ENCODE measurements around the gene KLRD1. TPM values are rescaled to one million over a fixed set of nuclear protein-coding genes. Genes with fewer than 3 reads are reported as not detected.
"Not testable (repeated sequence)": the region's sequence is repeated elsewhere in the genome, so short reads cannot be mapped to it uniquely, and the experiment has no call there.

Gene KLRD1
- total and polyA plus RNA-seq, 10 donors = 1.7 to 60.3 (median 29.0) TPM

- Histone ChIP-seq H3K4me3 (peak overlapping the region in 3 of 8 donors; percentile 20 to 61 (median 29)), H3K4me1 (no peaks in the 10 kb centered on the region), H3K36me3 (no peaks in the 10 kb centered on the region), H3K27ac (peak overlapping the region in 6 of 8 donors; percentile 2 to 82 (median 58)), H3K27me3 (replicated peaks in 1 of 7) (no peaks in the 10 kb centered on the region), H3K9me3 (no peaks in the 10 kb centered on the region)
- intact Hi-C loops (cut with DNase I; ENCODE audit: low total_unique reads) = no loop called here
- TF ChIP-seq CTCF (IDR thresholded peaks at IDR 0.05 in 8 of 11, conservative IDR thresholded peaks at IDR 0.05 in 3 of 11) (no peak), POLR2A (IDR thresholded peaks at IDR 0.05) (no peak), POLR2AphosphoS5 (IDR thresholded peaks at IDR 0.05) (no peak)
- no peak for DNase-seq
- WGBS, 5 donors = 66 to 81% (median 76%) methylated on average over 4 of the region's 4 CpGs
Observed at GRCh38 chr12:10310926-10311720, 3.5 kb downstream of the KLRD1 start.

GRCh38 chr12:10319388-10319787 is 11.7 kb downstream of the KLRD1 start:
- DNase-seq = no peak
- 90 to 98% (median 96%) methylated on average over 2 of the region's 2 CpGs for WGBS, 5 donors
- no peak for TF ChIP-seq CTCF (IDR thresholded peaks at IDR 0.05 in 8 of 11, conservative IDR thresholded peaks at IDR 0.05 in 3 of 11)
- TF ChIP-seq POLR2AphosphoS5 (IDR thresholded peaks at IDR 0.05) = no peak
- TF ChIP-seq POLR2A (IDR thresholded peaks at IDR 0.05) = no peak

GRCh38 chr12:10320643-10321042 is 13.0 kb downstream of the KLRD1 start:
- 63 to 90% (median 81%) methylated on average over 1 of the region's 1 CpG for WGBS, 5 donors
- intact Hi-C loops (cut with DNase I; ENCODE audit: low total_unique reads) = no loop called here
- Histone ChIP-seq H3K27ac (no peak overlapping the region), H3K4me3 (no peak overlapping the region), H3K9me3 (no peaks in the 10 kb centered on the region), H3K36me3 (no peaks in the 10 kb centered on the region), H3K4me1 (no peaks in the 10 kb centered on the region), H3K27me3 (replicated peaks in 1 of 7) (no peaks in the 10 kb centered on the region)
- TF ChIP-seq POLR2A (IDR thresholded peaks at IDR 0.05) = no peak
- no peak for TF ChIP-seq CTCF (IDR thresholded peaks at IDR 0.05 in 8 of 11, conservative IDR thresholded peaks at IDR 0.05 in 3 of 11)
- TF ChIP-seq POLR2AphosphoS5 (IDR thresholded peaks at IDR 0.05) = no peak
- no peak for DNase-seq

More at GRCh38 chr12:10319388-10319787, 11.7 kb downstream of the KLRD1 start:
- no peaks in the 10 kb centered on the region for H3K9me3 ChIP-seq
- intact Hi-C loops (cut with DNase I; ENCODE audit: low total_unique reads) = no loop called here
- H3K4me3 ChIP-seq = no peak overlapping the region
- no peaks in the 10 kb centered on the region for H3K4me1 ChIP-seq
- no peak overlapping the region for H3K27ac ChIP-seq
- H3K36me3 ChIP-seq = no peaks in the 10 kb centered on the region
- no peaks in the 10 kb centered on the region for H3K27me3 ChIP-seq (replicated peaks in 1 of 7)

- H3K27ac ChIP-seq; H3K27me3 ChIP-seq (replicated peaks in 1 of 7); H3K4me3 ChIP-seq; DNase-seq; H3K36me3 ChIP-seq; H3K4me1 ChIP-seq: not testable (repeated sequence)
- intact Hi-C loops (cut with DNase I; ENCODE audit: low total_unique reads) = loop anchor here (5.0 kb wide), 1 partner anchor 234 kb away; no protein-coding TSS in a partner anchor
- H3K9me3 ChIP-seq = peaks cover 0 to 11% (median 5%) of the 10 kb centered on the region in 8 donors
- WGBS, 5 donors = 69 to 77% (median 71%) methylated on average over 2 of the region's 2 CpGs
Observed at GRCh38 chr12:10328691-10329090, 21.0 kb downstream of the KLRD1 start.
